ENCODE measurements around the gene SYVN1. TPM values are rescaled to one million over a fixed set of nuclear protein-coding genes. Genes with fewer than 3 reads are reported as not detected.
A peak's percentile ranks its signal among the peaks of the same experiment; 100 is the strongest.

Gene SYVN1
- total and polyA plus RNA-seq, 2 donors = 3.6 to 22.7 TPM

DNA sequence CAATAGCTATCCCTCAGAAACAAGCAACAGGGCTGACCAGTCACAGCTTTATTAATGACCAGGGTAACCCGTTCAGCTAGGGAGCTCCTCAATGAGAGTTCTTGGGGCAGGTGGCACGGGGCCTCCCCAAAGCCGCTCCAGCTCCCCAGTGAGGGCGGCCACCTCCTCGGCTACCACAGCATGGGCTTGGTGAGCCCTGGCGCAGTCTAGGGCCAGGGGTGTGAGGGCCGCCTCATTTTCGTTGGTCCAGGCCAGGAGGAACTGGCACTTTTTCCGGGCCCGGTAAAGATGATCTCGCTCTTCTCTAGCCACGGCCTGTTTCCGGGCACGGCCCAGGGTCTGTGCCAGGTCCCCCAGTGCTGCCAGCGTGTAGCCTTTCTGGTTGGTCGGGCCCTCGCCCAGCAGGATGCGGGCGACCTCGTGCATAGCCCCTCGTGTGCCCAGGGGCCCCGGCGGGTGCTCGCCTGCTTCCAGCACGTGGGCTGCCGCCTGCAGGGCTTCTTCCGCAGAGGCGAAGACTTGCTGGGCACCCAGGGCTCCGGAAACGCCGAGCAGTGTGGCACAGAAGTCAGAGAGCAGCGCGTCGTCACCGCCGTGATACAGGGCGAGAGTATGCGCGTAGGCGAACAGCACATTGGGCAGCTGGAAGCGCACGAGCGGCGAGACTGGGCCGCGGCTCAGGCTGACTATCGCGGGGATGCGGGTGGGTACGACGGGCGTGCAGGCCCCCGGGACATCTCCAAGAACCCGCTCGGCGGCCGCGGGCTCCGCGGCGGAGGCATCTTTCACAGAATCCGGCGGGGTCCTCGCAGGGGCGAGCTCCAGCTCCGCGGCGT is 17.7 kb downstream of the SYVN1 start:
- H3K4me1 ChIP-seq (ENCODE audit: control insufficient read depth in 2 of 2, insufficient read depth in 2 of 2, low read length in 2 of 2) = peaks cover 25 to 57% of the 10 kb centered on the region in 2 donors
- H3K4me3 ChIP-seq (ENCODE audit: low read length in 2 of 2) = peak overlapping the region; percentile 71 to 85
- H3K27me3 ChIP-seq (ENCODE audit: control insufficient read depth in 2 of 2, insufficient read depth in 1 of 2, low read length in 1 of 2) = peaks cover 0 to 3% of the 10 kb centered on the region in 2 donors
- peak in 3 of 9 donors; percentile 44 to 68 (median 60) for DNase-seq (ENCODE audit: low read depth in 6 of 9, low spot score in 9 of 9)
- 28% methylated on average over 68 of the region's 68 CpGs for WGBS
- H3K9me3 ChIP-seq (ENCODE audit: control insufficient read depth in 2 of 2, insufficient read depth in 1 of 2, low read length in 1 of 2) = peaks cover 0 to 12% of the 10 kb centered on the region in 2 donors
- H3K36me3 ChIP-seq (ENCODE audit: control insufficient read depth in 2 of 2, insufficient read depth in 2 of 2, low read length in 1 of 2) = peaks cover 30 to 45% of the 10 kb centered on the region in 2 donors
- peak overlapping the region; percentile 91 to 93 for H3K27ac ChIP-seq (ENCODE audit: low read depth in 1 of 2, low read length in 1 of 2)

DNA sequence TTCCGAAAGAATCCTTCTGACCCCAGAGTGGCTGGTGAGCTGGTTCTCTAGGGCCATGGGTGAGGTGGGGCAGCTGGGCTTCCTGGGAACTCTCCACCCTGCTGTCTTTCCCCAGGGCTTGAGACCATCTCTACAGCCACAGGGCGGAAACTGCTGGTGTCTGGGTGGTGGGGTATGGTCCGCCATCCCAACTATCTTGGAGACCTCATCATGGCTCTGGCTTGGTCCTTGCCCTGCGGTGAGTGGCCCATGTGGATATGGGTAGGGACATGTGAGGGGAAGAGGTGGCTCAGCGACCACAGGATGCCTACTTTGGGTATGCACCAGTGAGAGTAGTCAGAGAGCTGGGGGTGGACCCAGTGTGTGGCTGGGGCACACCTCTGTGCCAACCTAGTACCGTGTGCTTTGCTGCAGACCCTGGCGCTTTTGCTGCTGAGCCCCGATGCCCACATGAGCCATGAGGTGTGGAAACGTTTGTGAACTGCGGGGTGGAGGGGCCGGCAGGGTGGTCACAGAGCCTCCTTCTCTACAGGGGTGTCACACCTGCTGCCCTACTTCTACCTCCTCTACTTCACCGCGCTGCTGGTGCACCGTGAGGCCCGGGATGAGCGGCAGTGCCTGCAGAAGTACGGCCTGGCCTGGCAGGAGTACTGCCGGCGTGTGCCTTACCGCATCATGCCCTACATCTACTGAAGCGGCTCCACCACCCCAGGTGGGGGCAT is 18.8 kb downstream of the SYVN1 start:
- no peak for DNase-seq (ENCODE audit: low read depth in 6 of 9, low spot score in 9 of 9)
- H3K9me3 ChIP-seq (ENCODE audit: control insufficient read depth in 2 of 2, insufficient read depth in 1 of 2, low read length in 1 of 2) = peaks cover 0 to 12% of the 10 kb centered on the region in 2 donors
- H3K4me3 ChIP-seq (ENCODE audit: low read length in 2 of 2) = no peak overlapping the region
- peaks cover 20 to 58% of the 10 kb centered on the region in 2 donors for H3K4me1 ChIP-seq (ENCODE audit: control insufficient read depth in 2 of 2, insufficient read depth in 2 of 2, low read length in 2 of 2)
- H3K27me3 ChIP-seq (ENCODE audit: control insufficient read depth in 2 of 2, insufficient read depth in 1 of 2, low read length in 1 of 2) = peaks cover 0 to 3% of the 10 kb centered on the region in 2 donors
- WGBS = 97% methylated on average over 21 of the region's 21 CpGs
- peaks cover 27 to 42% of the 10 kb centered on the region in 2 donors for H3K36me3 ChIP-seq (ENCODE audit: control insufficient read depth in 2 of 2, insufficient read depth in 2 of 2, low read length in 1 of 2)
- H3K27ac ChIP-seq (ENCODE audit: low read depth in 1 of 2, low read length in 1 of 2) = no peak overlapping the region

DNA sequence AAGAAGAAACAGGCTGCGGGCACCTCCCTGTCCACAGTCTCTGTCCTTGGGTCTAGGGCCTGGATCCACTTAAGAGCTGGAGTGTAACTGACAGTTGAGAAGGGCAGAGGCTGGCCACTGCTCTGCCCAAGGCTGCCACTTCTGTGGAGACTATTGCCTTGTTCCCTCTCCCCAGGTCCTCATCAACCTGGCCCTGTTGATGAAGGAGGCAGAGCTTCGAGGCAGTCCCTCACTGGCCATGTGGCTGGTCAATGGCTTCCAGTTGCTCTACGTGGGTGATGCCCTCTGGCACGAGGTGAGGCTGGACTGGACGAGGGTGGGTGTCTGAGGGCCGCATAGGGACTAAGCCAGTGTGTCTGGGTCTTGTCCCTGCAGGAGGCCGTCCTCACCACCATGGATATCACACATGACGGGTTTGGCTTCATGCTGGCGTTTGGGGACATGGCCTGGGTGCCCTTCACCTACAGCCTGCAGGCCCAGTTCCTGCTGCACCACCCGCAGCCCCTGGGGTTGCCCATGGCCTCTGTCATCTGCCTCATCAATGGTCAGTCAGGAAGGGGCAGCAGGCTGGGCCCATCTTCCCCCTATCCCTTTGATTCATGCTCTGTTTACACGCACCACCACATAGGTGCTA is 19.7 kb downstream of the SYVN1 start:
- 94% methylated on average over 11 of the region's 11 CpGs for WGBS
- Histone ChIP-seq H3K4me1 (ENCODE audit: control insufficient read depth in 2 of 2, insufficient read depth in 2 of 2, low read length in 2 of 2) (peaks cover 21 to 60% of the 10 kb centered on the region in 2 donors), H3K36me3 (ENCODE audit: control insufficient read depth in 2 of 2, insufficient read depth in 2 of 2, low read length in 1 of 2) (peaks cover 20 to 38% of the 10 kb centered on the region in 2 donors), H3K27me3 (ENCODE audit: control insufficient read depth in 2 of 2, insufficient read depth in 1 of 2, low read length in 1 of 2) (peaks cover 0 to 3% of the 10 kb centered on the region in 2 donors), H3K27ac (ENCODE audit: low read depth in 1 of 2, low read length in 1 of 2) (no peak overlapping the region), H3K9me3 (ENCODE audit: control insufficient read depth in 2 of 2, insufficient read depth in 1 of 2, low read length in 1 of 2) (peaks cover 0 to 12% of the 10 kb centered on the region in 2 donors), H3K4me3 (ENCODE audit: low read length in 2 of 2) (no peak overlapping the region)
- no peak for DNase-seq (ENCODE audit: low read depth in 6 of 9, low spot score in 9 of 9)

DNA sequence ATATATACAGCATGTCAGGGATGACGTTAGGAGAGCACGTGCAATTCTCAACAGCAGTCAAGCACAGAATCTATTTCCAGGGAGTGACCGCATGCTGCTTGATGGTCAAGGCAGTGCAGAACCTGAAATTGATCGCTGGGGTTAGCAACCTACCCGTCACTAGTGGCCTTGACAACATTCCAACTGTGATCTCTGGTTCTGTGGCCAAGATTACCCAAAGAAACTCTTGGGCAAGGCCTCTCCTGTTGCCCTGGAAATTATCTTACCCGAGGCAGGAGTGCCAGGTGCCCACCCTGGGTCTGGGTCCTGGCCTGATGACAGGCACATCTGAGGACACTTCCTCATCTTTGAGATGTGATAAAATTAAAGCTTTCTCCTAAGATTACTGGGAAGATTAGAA is 20.5 kb downstream of the SYVN1 start:
- 95% methylated on average over 6 of the region's 6 CpGs for WGBS
- peaks cover 20 to 43% of the 10 kb centered on the region in 2 donors for H3K36me3 ChIP-seq (ENCODE audit: control insufficient read depth in 2 of 2, insufficient read depth in 2 of 2, low read length in 1 of 2)
- H3K4me1 ChIP-seq (ENCODE audit: control insufficient read depth in 2 of 2, insufficient read depth in 2 of 2, low read length in 2 of 2) = peaks cover 21 to 60% of the 10 kb centered on the region in 2 donors
- peaks cover 0 to 12% of the 10 kb centered on the region in 2 donors for H3K9me3 ChIP-seq (ENCODE audit: control insufficient read depth in 2 of 2, insufficient read depth in 1 of 2, low read length in 1 of 2)
- no peak for DNase-seq (ENCODE audit: low read depth in 6 of 9, low spot score in 9 of 9)
- no peak overlapping the region for H3K4me3 ChIP-seq (ENCODE audit: low read length in 2 of 2)
- peaks cover 0 to 3% of the 10 kb centered on the region in 2 donors for H3K27me3 ChIP-seq (ENCODE audit: control insufficient read depth in 2 of 2, insufficient read depth in 1 of 2, low read length in 1 of 2)
- no peak overlapping the region for H3K27ac ChIP-seq (ENCODE audit: low read depth in 1 of 2, low read length in 1 of 2)

DNA sequence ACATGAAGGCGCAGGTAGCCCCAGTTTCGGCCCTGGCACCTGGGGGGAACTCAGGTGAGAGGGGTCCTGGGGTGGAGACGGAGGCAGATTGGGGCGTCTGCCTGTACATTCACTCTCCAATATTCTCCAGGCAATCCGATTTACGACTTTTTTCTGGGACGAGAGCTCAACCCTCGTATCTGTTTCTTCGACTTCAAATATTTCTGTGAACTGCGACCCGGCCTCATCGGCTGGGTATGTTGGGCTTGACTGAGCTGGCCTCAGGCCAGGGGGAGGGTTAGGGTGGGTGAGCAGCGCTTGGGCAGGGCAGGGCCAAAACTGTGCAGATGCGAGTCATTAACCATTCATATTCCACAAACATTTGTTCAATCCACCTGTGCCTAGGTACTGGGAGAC is 21.0 kb downstream of the SYVN1 start:
- H3K9me3 ChIP-seq (ENCODE audit: control insufficient read depth in 2 of 2, insufficient read depth in 1 of 2, low read length in 1 of 2) = peaks cover 0 to 12% of the 10 kb centered on the region in 2 donors
- H3K4me1 ChIP-seq (ENCODE audit: control insufficient read depth in 2 of 2, insufficient read depth in 2 of 2, low read length in 2 of 2) = peaks cover 21 to 60% of the 10 kb centered on the region in 2 donors
- H3K36me3 ChIP-seq (ENCODE audit: control insufficient read depth in 2 of 2, insufficient read depth in 2 of 2, low read length in 1 of 2) = peaks cover 23 to 41% of the 10 kb centered on the region in 2 donors
- peak overlapping the region; percentile 86 to 93 for H3K27ac ChIP-seq (ENCODE audit: low read depth in 1 of 2, low read length in 1 of 2)
- DNase-seq (ENCODE audit: low read depth in 6 of 9, low spot score in 9 of 9) = no peak
- H3K27me3 ChIP-seq (ENCODE audit: control insufficient read depth in 2 of 2, insufficient read depth in 1 of 2, low read length in 1 of 2) = peaks cover 0 to 3% of the 10 kb centered on the region in 2 donors
- 39% methylated on average over 14 of the region's 14 CpGs for WGBS
- peak overlapping the region; percentile 67 to 78 for H3K4me3 ChIP-seq (ENCODE audit: low read length in 2 of 2)

DNA sequence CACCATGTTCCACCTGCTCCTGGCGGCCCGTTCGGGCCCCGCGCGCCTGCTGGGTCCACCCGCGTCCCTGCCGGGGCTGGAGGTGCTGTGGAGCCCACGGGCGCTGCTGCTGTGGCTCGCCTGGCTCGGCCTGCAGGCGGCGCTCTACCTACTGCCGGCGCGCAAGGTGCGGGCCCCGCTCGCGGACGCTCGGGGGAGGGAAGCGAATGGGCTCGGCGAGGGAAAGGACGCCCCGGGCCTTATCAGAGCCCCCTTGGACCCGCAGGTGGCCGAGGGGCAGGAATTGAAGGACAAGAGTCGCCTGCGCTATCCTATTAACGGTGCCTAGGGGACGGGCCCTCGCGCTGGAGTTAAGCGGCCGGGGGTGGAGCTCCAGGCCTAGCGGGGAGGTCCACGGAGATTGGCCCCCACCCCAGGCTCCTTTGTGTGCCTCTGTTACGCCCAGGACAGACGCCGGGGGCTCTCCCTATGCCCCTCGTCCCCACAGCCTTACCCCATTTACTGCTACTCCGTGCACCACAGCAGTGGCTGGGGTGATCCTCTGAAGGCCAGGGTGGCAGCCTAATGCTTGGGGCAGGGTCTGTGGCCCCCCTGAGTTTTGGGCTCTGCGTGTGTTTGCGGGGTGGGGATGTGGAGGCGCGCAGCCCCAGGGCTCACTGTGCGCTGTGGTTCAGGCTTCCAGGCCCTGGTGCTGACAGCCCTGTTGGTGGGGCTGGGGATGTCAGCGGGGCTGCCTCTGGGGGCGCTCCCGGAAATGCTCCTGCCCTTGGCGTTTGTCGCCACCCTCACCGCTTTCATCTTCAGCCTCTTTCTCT is 21.6 kb downstream of the SYVN1 start:
- DNase-seq (ENCODE audit: low read depth in 6 of 9, low spot score in 9 of 9) = peak in 5 of 9 donors; percentile 55 to 87 (median 76)
- Histone ChIP-seq H3K4me3 (ENCODE audit: low read length in 2 of 2) (peak overlapping the region; percentile 67 to 78), H3K27me3 (ENCODE audit: control insufficient read depth in 2 of 2, insufficient read depth in 1 of 2, low read length in 1 of 2) (peaks cover 0 to 3% of the 10 kb centered on the region in 2 donors), H3K4me1 (ENCODE audit: control insufficient read depth in 2 of 2, insufficient read depth in 2 of 2, low read length in 2 of 2) (peaks cover 21 to 58% of the 10 kb centered on the region in 2 donors), H3K27ac (ENCODE audit: low read depth in 1 of 2, low read length in 1 of 2) (peak overlapping the region; percentile 86 to 93), H3K9me3 (ENCODE audit: control insufficient read depth in 2 of 2, insufficient read depth in 1 of 2, low read length in 1 of 2) (peaks cover 0 to 12% of the 10 kb centered on the region in 2 donors), H3K36me3 (ENCODE audit: control insufficient read depth in 2 of 2, insufficient read depth in 2 of 2, low read length in 1 of 2) (peaks cover 29 to 41% of the 10 kb centered on the region in 2 donors)
- WGBS = under 1% methylated on average over 57 of the region's 57 CpGs

DNA sequence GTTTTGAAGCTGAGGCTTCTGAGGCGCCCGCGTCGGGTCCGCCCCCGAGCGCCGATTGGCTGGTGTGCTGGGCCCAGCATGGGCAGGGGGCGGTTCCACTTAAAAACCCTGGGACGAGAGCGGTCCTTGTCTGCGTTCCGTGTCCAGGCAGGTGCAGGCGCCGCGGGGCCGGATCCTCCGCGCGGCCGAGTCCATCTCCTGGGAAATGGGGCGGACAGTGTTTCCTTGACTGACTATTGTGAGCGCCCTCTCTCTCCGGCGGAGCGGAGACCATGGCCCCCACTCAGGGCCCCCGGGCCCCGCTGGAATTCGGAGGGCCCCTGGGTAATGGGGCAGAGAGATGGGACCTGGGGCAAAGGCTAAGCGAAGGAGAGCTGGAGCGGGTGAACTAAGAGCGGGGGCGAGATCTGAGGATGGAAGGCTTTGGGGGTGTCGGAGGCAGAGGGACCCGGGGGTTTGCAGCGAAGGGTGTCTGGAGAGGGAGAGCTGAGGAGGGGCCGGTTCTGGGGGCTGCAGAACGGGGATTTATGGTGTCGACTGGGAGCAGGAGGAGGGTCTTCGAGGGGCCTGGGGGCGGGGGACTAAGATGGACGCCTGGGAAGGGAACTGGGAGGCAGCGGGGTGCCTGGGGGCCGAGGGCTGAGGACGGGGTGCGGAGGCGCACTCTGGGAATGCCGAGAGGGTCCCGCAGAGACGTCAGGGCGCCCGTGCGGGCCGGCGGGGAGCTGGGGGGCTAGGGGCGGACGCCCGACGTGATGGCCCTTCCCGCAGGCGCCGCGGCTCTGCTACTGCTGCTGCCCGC is 22.4 kb downstream of the SYVN1 start, which contains the start of gene TM7SF2:
Gene TM7SF2 (plus strand): TSS at position 129 of the 802 bp plus-strand sequence. CDS start 144 bp downstream, at position 273.
- under 1% methylated on average over 64 of the region's 64 CpGs for WGBS
- Histone ChIP-seq H3K27ac (ENCODE audit: low read depth in 1 of 2, low read length in 1 of 2) (peak within 1 kb of the TSS; percentile 86 to 93), H3K9me3 (ENCODE audit: control insufficient read depth in 2 of 2, insufficient read depth in 1 of 2, low read length in 1 of 2) (peaks cover 0 to 10% of the 10 kb centered on the region in 2 donors), H3K4me3 (ENCODE audit: low read length in 2 of 2) (peak within 1 kb of the TSS; percentile 67 to 78), H3K4me1 (ENCODE audit: control insufficient read depth in 2 of 2, insufficient read depth in 2 of 2, low read length in 2 of 2) (peaks cover 21 to 57% of the 10 kb centered on the region in 2 donors), H3K36me3 (ENCODE audit: control insufficient read depth in 2 of 2, insufficient read depth in 2 of 2, low read length in 1 of 2) (peaks cover 35 to 49% of the 10 kb centered on the region in 2 donors), H3K27me3 (ENCODE audit: control insufficient read depth in 2 of 2, insufficient read depth in 1 of 2, low read length in 1 of 2) (peaks cover 0 to 3% of the 10 kb centered on the region in 2 donors)
- peak; percentile 69 to 97 (median 92) for DNase-seq (ENCODE audit: low read depth in 6 of 9, low spot score in 9 of 9)

Data from thymus (tissue), 11 donors.